Smooth muscle cell (in vitro differentiated cells): ENCODE data around the gene ADGRL3. TPM values are rescaled to one million over a fixed set of nuclear protein-coding genes. Genes with fewer than 3 reads are reported as not detected.
A peak's percentile ranks its signal among the peaks of the same experiment; 100 is the strongest.

Experiments
- DNase-seq: peaks from one replicate; lab custom pipeline; 2025; ENCODE audit not compliant: unreplicated experiment; lab: John Stamatoyannopoulos, UW
- H2AFZ ChIP-seq: fragments of 200-600 bp; sonication (generic); 2 replicates; pipeline ENCODE4 v1.6.0; 2016; ENCODE audit warnings: antibody characterized with exemption, low read depth, mild to moderate bottlenecking
- H3F3A ChIP-seq: fragments of 200-600 bp; sonication (generic); 2 replicates; pipeline ENCODE4 v1.6.0; 2017; ENCODE audit warnings: antibody characterized with exemption, low read depth
- H3K27ac ChIP-seq: fragments of 200-600 bp; sonication (generic); 2 replicates; pipeline ENCODE4 v1.5.1; 2016; ENCODE audit warnings: low read depth, mild to moderate bottlenecking
- H3K27me3 ChIP-seq: fragments of 200-600 bp; sonication (generic); 2 replicates; pipeline ENCODE4 v1.6.1; 2016; ENCODE audit warnings: low read depth, mild to moderate bottlenecking
- H3K36me3 ChIP-seq: fragments of 200-600 bp; sonication (generic); 2 replicates; pipeline ENCODE4 v1.5.1; 2016; ENCODE audit warnings: low read depth
- H3K4me1 ChIP-seq: fragments of 200-600 bp; sonication (generic); 2 replicates; pipeline ENCODE4 v1.5.1; 2016; ENCODE audit warnings: low read depth
- H3K4me2 ChIP-seq: fragments of 200-600 bp; sonication (generic); 2 replicates; pipeline ENCODE4 v1.6.0; 2016; ENCODE audit warnings: mild to moderate bottlenecking
- H3K4me3 ChIP-seq: fragments of 200-600 bp; sonication (generic); 2 replicates; pipeline ENCODE4 v1.5.1; 2016; ENCODE audit warnings: mild to moderate bottlenecking
- H3K79me2 ChIP-seq: fragments of 200-600 bp; sonication (generic); 2 replicates; pipeline ENCODE4 v1.6.0; 2016; ENCODE audit warnings: low read depth, mild to moderate bottlenecking
- H3K9ac ChIP-seq: fragments of 200-600 bp; sonication (generic); 2 replicates; pipeline ENCODE4 v1.6.0; 2016; ENCODE audit warnings: low read depth
- H3K9me3 ChIP-seq: fragments of 200-600 bp; sonication (generic); replicated peaks from 2 replicates; pipeline ENCODE4 v1.5.1; 2016; ENCODE audit warnings: low read depth
- H4K20me1 ChIP-seq: fragments of 200-600 bp; sonication (generic); 2 replicates; pipeline ENCODE4 v1.6.0; 2016; ENCODE audit warnings: low read depth
- WGBS: methylation state at CpG from one replicate; pipeline ENCODE4 v1.1.7; 2016; ENCODE audit warnings: low lambda C conversion rate; 5-methylcytosine and 5-hydroxymethylcytosine counted together
- polyA plus RNA-seq: library from polyadenylated mRNA; unstranded; fragments of >200 nt; fragmentation: Nextera tagmentation; extraction: Ambion mirVana; gene quantifications from 2 replicates; pipeline ENCODE4 v1.2.1, GENCODE V29; 2016
- total RNA-seq: library from RNA; depleted of rRNA; stranded (reverse); fragments of >200 nt; gene quantifications from 2 replicates; pipeline ENCODE4 v1.2.3, GENCODE V29; 2014
- TF ChIP-seq, protein P1 (sequence below): fragments of 200-600 bp; sonication (generic); IDR thresholded peaks from 2 replicates; pipeline ENCODE4 v1.5.1; 2017; ENCODE audit warnings: borderline replicate concordance, mild to moderate bottlenecking, antibody characterized with exemption; ENCODE audit not compliant: insufficient read depth, poor library complexity, severe bottlenecking

The ADGRL3 gene
- total and polyA plus RNA-seq, 2 experiments from 2014 or later = 2.4 to 9.5 TPM

DNA sequence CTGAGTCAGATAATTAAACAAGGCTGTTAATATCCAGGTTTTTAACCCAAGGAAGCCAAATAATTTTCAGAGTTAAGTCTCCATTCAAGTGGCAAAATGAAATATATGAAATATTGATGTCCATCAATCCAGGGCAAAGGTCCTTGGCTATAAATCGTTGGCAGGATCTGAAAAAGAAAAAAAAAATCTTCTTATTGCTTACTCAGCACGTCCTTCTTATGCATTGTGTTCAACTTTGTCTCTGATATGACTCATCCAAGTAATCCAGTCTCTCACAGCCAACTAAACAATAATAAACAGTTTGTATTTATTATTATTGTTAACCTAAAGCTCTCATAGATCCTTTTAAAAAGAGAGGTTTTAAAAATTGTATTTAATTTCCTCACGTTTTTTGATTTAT lies 851.2 kb downstream of the ADGRL3 start:
- Histone ChIP-seq H3K4me1 (no peaks in the 10 kb centered on the region), H3K36me3 (no peaks in the 10 kb centered on the region), H3K4me3 (no peak overlapping the region), H2AFZ (no peak overlapping the region), H3K4me2 (no peak overlapping the region), H3K9me3 (no peaks in the 10 kb centered on the region), H3K27ac (no peak overlapping the region), H3F3A (no peaks in the 10 kb centered on the region), H3K9ac (no peak overlapping the region), H4K20me1 (no peaks in the 10 kb centered on the region), H3K79me2 (no peaks in the 10 kb centered on the region), H3K27me3 (no peaks in the 10 kb centered on the region)
- DNase-seq = no peak
- WGBS = 72% methylated on average over 3 of the region's 3 CpGs
- TF ChIP-seq, protein P1, sequence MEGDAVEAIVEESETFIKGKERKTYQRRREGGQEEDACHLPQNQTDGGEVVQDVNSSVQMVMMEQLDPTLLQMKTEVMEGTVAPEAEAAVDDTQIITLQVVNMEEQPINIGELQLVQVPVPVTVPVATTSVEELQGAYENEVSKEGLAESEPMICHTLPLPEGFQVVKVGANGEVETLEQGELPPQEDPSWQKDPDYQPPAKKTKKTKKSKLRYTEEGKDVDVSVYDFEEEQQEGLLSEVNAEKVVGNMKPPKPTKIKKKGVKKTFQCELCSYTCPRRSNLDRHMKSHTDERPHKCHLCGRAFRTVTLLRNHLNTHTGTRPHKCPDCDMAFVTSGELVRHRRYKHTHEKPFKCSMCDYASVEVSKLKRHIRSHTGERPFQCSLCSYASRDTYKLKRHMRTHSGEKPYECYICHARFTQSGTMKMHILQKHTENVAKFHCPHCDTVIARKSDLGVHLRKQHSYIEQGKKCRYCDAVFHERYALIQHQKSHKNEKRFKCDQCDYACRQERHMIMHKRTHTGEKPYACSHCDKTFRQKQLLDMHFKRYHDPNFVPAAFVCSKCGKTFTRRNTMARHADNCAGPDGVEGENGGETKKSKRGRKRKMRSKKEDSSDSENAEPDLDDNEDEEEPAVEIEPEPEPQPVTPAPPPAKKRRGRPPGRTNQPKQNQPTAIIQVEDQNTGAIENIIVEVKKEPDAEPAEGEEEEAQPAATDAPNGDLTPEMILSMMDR = no peak

DNA sequence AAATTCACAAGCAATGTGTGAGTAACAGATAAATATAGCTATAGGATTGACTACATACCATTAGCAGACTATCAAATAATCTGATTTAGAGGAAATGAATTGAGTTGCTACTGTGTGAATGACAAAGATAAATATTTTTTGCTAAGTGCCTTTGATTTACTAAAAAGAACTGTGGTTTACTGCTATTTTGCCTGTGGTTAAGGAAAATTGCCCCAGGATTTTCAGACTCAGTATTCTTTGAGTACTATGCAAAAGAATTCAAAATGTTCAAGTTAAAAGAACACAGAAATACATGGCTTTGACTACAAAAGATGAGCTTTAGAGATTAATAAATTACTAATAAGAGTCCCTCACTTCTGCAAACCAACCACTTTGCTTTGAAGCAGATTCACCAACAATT lies 853.8 kb downstream of the ADGRL3 start:
- Histone ChIP-seq H2AFZ (no peak overlapping the region), H3K4me3 (no peak overlapping the region), H3K4me1 (peaks cover 3% of the 10 kb centered on the region), H3K4me2 (peak overlapping the region; percentile 27), H3K36me3 (no peaks in the 10 kb centered on the region), H3K27ac (no peak overlapping the region), H3K79me2 (no peaks in the 10 kb centered on the region), H4K20me1 (no peaks in the 10 kb centered on the region), H3K9ac (no peak overlapping the region), H3K27me3 (no peaks in the 10 kb centered on the region), H3F3A (no peaks in the 10 kb centered on the region), H3K9me3 (no peaks in the 10 kb centered on the region)
- TF ChIP-seq, protein P1 = no peak
- DNase-seq = no peak

DNA sequence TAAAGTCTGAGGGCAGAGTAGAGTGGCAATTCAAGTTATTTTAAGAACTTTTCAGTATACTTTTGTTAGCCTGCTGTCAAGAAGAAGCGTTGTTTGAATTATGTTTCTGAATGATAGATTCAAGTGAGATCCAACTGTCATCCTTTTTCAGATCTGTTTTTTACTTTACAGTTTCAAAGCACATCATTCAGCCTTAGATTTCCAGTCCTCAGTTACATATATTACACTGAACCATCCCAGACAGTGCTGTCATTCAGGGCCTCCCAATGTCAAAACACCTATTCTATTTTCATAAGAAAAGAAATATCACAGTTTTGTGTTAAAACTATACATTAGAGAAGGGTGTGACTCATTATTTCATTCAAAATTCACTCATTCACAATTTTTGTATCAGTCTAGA lies 856.9 kb downstream of the ADGRL3 start:
- Histone ChIP-seq H3K27me3 (no peaks in the 10 kb centered on the region), H3K4me1 (peaks cover 8% of the 10 kb centered on the region), H3K36me3 (no peaks in the 10 kb centered on the region), H3K4me2 (no peak overlapping the region), H3K79me2 (no peaks in the 10 kb centered on the region), H2AFZ (no peak overlapping the region), H3K9me3 (no peaks in the 10 kb centered on the region), H3F3A (no peaks in the 10 kb centered on the region), H3K27ac (no peak overlapping the region), H3K4me3 (no peak overlapping the region), H3K9ac (no peak overlapping the region), H4K20me1 (no peaks in the 10 kb centered on the region)
- no peak for DNase-seq
- TF ChIP-seq, protein P1 = no peak
- WGBS = 95% methylated on average over 1 of the region's 1 CpG

GRCh38 chr4:62058571-62058970 lies 858.4 kb downstream of the ADGRL3 start:
- H3K4me3 ChIP-seq = no peak overlapping the region
- TF ChIP-seq, protein P1 = no peak
- no peaks in the 10 kb centered on the region for H3K9me3 ChIP-seq
- H3K79me2 ChIP-seq = no peaks in the 10 kb centered on the region
- 81% methylated on average over 4 of the region's 4 CpGs for whole genome bisulfite sequencing
- H3K36me3 ChIP-seq = no peaks in the 10 kb centered on the region
- H3K27me3 ChIP-seq = no peaks in the 10 kb centered on the region
- no peak overlapping the region for H3K4me2 ChIP-seq
- no peaks in the 10 kb centered on the region for H3F3A ChIP-seq
- peaks cover 17% of the 10 kb centered on the region for H3K4me1 ChIP-seq
- H3K27ac ChIP-seq = no peak overlapping the region
- no peaks in the 10 kb centered on the region for H4K20me1 ChIP-seq
- no peak overlapping the region for H2AFZ ChIP-seq
- no peak for DNase-seq
- no peak overlapping the region for H3K9ac ChIP-seq
